Measurements from ENCODE around the gene PRC1. TPM values are rescaled to one million over a fixed set of nuclear protein-coding genes. Genes with fewer than 3 reads are reported as not detected.

PRC1 gene
- total RNA-seq, 1 donor from 2014 or later = 139 TPM

- peak; percentile 27 for DNase-seq (ENCODE audit: low read depth, low spot score)
These were observed 37.9 kb downstream of the PRC1 start for GRCh38 chr15:90956274-90957030.

GRCh38 chr15:90955624-90956273 lies 38.6 kb downstream of the PRC1 start:
- no peak for DNase-seq (ENCODE audit: low read depth, low spot score)

- peak; percentile 80 for DNase-seq (ENCODE audit: low read depth, low spot score)
These were observed 39.4 kb downstream of the PRC1 start, which contains the start of gene RCCD1 for GRCh38 chr15:90954712-90955623. Gene RCCD1, plus strand, starts transcription at chr15:90954884. Its CDS starts 1,851 bp downstream, at chr15:90956735.

- DNase-seq (ENCODE audit: low read depth, low spot score) = no peak
These were observed 40.2 kb downstream of the PRC1 start for GRCh38 chr15:90953947-90954711.

- no peak for DNase-seq (ENCODE audit: low read depth, low spot score)
These were observed 41.2 kb downstream of the PRC1 start for GRCh38 chr15:90952901-90953677.

- DNase-seq (ENCODE audit: low read depth, low spot score) = no peak
These were observed 43.7 kb downstream of the PRC1 start for GRCh38 chr15:90950676-90951075.

- no peak for DNase-seq (ENCODE audit: low read depth, low spot score)
These were observed 44.2 kb downstream of the PRC1 start for GRCh38 chr15:90949979-90950675.

GRCh38 chr15:90948506-90948905 lies 45.8 kb downstream of the PRC1 start:
- DNase-seq (ENCODE audit: low read depth, low spot score) = no peak

GRCh38 chr15:90947577-90948357 lies 46.6 kb downstream of the PRC1 start:
- DNase-seq (ENCODE audit: low read depth, low spot score) = no peak

- no peak for DNase-seq (ENCODE audit: low read depth, low spot score)
These were observed 47.3 kb downstream of the PRC1 start for GRCh38 chr15:90946941-90947576.

GRCh38 chr15:90946538-90946937 lies 47.8 kb downstream of the PRC1 start:
- DNase-seq (ENCODE audit: low read depth, low spot score) = no peak

GRCh38 chr15:90945091-90945490 lies 49.2 kb downstream of the PRC1 start:
- no peak for DNase-seq (ENCODE audit: low read depth, low spot score)

GRCh38 chr15:90942354-90943120 lies 51.8 kb downstream of the PRC1 start:
- no peak for DNase-seq (ENCODE audit: low read depth, low spot score)

GRCh38 chr15:90941038-90941437 lies 53.3 kb downstream of the PRC1 start:
- DNase-seq (ENCODE audit: low read depth, low spot score) = no peak

GRCh38 chr15:90939756-90940155 lies 54.6 kb downstream of the PRC1 start:
- DNase-seq (ENCODE audit: low read depth, low spot score) = no peak

- no peak for DNase-seq (ENCODE audit: low read depth, low spot score)
These were observed 56.1 kb downstream of the PRC1 start for GRCh38 chr15:90938261-90938660.

GRCh38 chr15:90936823-90937222 lies 57.5 kb downstream of the PRC1 start:
- no peak for DNase-seq (ENCODE audit: low read depth, low spot score)

Data from pulmonary artery endothelial cell (primary cell).